Neural progenitor cell (in vitro differentiated cells): ENCODE data around the gene PVALEF.

Experiments
- CTCF ChIP-seq: fragments of 200-600 bp; sonication (generic); IDR thresholded peaks from 2 replicates; pipeline ENCODE4 v1.5.1; 2017; ENCODE audit warnings: antibody characterized with exemption, mild to moderate bottlenecking
- EZH2phosphoT487 ChIP-seq: fragments of 200-600 bp; sonication (generic); IDR thresholded peaks from 2 replicates; pipeline ENCODE4 v1.6.1; 2017; ENCODE audit warnings: antibody characterized with exemption

GRCh38 chr17:81132197-81132540 lies 33.1 kb upstream of the PVALEF start:
- TF ChIP-seq CTCF, result no peak
- no peak for TF ChIP-seq EZH2phosphoT487
